Inferior parietal cortex (tissue), 1 donor: ENCODE data around the gene DNAH1.

Source experiments
- DNase-seq: peaks from one replicate; pipeline ENCODE4 v3.0.0-alpha.2; 2016; ENCODE audit errors: extremely low spot score

The DNAH1 gene

DNA sequence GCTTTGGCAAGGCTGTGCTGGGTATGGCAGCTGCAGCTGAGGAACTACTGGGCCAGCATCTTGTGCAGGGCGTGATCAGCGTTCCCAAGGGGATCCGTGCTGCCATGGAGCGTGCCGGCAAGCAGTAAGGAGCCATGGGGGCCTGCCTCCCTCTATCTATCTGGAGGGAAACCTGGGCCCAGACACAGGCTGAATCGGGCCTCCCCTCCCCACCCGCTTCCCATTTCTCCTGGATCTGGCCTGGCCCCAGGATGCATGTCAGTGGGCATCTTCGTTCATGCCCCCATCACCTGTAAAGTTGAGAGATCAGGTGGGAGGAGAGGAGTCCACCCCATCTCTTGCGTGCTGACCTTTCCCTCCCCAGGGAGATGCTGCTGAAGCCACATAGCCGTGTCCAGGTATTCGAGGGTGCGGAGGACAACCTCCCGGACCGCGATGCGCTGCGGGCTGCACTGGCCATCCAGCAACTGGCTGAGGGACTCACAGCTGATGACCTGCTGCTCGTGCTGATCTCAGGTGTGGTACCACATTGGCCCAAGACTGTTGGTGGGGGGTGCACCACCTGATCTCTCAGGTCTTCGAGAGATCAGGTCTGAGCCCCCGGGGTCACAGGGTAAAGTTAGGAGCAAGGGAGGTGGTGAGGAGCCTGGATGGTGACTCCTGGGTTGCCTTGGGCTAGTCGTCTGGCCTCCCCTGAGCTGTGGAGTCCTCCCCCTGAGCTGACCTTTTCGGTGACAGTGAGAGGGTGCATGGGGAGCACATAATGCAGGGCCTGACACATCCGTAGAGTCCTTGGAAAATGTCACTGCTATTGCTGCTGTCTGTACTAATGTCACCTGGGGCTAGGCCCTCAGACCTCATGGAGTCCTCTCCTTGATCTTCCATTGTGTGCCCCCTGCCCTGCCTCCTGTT is 25.3 kb upstream of the DNAH1 start:
- no peak for DNase-seq

GRCh38 chr3:52291508-52292181 is 24.5 kb upstream of the DNAH1 start:
- no peak for DNase-seq

DNA sequence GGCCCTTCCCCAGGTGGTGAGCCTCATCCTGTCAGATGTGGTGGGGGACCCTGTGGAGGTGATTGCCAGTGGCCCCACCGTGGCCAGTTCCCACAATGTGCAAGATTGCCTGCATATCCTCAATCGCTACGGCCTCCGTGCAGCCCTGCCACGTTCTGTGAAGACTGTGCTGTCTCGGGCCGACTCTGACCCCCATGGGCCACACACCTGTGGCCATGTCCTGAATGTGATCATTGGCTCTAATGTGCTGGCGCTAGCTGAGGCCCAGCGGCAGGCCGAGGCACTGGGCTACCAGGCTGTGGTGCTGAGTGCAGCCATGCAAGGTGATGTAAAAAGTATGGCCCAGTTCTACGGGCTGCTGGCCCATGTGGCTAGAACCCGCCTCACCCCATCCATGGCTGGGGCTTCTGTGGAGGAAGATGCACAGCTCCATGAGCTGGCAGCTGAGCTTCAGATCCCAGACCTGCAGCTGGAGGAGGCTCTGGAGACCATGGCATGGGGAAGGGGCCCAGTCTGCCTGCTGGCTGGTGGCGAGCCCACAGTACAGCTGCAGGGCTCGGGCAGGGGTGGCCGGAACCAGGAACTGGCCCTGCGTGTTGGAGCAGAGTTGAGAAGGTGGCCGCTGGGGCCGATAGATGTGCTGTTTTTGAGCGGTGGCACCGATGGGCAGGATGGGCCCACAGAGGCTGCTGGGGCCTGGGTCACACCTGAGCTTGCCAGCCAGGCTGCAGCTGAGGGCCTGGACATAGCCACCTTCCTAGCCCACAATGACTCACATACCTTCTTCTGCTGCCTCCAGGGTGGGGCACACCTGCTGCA is 23.7 kb upstream of the DNAH1 start:
- no peak for DNase-seq

DNA sequence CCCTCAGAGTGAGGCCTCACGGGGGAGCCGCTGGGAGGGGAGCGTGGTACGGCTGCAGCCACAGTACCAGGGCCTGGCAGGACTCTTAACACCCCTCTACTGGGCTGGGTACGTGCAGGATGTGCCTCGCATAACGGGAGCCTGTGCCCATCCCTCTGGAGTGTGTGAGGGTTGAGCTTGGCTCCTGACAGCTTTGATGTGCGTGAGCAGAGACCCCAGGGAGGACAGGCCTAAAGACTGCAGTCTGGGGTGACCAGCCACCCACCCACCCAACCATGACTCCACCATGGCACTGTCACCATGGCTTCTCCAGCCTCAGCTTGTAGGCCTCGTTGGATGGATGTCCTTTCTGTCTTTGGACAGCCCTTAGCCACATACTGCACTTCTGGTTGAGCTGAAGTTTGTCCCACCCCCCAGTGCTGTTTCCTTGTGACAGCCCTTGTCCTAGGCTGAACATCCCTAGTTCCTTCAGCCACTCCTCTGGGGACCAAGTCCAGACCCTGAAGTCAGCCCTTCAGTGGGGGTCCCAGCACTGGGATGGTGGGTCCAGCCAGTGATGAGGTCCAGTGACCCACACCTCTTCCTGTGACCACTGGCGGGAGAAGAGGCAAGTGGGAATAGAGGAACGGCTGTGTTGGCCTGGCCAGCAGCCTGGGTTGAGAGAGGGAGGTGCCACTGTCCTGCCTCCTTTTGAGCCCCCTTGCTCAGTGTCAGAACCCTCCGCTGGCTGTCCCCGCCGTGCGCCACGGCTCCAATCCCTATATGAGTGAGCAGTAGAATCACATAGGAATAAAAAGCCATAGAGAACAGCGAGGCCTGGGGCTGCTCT is 22.4 kb upstream of the DNAH1 start:
- no peak for DNase-seq

- no peak for DNase-seq
Measured at GRCh38 chr3:52294320-52295150, 21.6 kb upstream of the DNAH1 start.

DNA sequence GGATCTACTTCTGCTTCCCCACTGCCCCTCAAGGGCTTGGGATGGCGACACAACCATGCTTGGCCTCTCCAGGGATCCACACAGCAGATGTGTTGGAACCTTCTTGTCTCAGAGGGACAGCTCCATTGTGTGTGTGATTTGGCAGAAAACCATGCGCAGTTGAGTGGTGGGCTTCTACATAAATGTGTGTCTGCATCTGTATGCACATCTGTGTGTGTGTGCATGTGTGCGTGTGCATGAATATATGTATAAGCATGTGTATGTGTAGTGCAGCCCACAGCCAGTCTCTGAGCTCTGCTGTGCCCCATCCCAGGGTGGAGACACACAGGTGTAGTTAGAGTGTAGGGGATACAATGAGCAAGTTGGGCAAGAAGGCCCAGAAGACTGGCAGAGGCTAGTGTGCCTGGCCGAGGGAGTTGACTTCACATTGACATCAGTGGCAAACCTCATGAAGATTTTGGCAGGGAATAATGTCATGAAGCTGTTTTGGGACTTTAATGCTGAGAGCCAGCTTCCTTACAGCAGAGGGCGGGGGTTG is 20.4 kb upstream of the DNAH1 start:
- DNase-seq = no peak

- DNase-seq = no peak
Measured at GRCh38 chr3:52297242-52298148, 18.6 kb upstream of the DNAH1 start.

DNA sequence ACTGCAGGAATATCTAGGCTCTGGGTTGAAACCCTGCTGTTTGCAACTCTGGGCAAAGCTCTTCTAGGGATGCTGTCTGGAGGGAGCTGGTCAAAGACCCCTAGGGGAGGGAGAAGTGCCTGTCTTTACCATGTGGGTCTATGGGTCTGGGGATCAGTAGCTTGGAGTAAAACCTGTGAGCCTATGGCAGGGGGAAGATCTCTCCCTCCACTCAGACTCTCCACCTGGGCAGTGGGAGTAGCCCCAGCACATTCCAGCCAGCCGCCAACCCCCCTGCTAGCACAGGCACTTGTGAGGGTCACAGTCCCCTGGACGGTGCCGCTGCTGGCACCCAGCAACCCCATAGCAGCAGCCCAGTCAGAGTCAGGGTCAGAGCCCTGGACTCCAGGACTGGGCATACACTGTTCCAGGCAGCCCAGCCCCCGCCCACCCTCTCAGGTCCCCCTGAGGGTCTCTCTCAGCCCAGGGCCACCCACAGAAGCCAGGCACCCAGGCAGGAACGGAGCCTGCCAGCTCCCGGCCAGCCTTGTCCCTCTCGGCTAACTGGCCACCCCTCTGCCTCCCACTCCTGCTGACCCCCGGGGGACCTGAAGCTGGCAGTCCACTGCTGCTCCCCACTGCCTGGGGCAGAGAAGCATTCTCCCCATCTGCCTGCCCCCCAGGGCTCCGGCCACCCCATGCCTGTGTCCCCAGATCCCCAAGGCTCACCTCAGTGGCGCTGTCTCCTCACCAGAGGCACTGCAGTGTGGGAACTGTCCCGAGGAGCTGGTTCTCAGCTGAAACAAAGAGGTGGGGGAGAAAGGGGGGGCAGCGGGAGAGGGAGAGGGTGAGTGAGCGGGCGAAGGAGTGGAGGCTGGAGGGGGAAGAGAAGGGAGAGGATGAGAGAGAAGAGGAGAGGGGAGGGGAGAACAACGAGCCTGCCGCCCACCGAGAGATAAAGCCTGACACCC is 17.7 kb upstream of the DNAH1 start:
- DNase-seq = no peak

GRCh38 chr3:52299247-52299878 is 16.8 kb upstream of the DNAH1 start:
- DNase-seq = no peak

GRCh38 chr3:52299879-52300611 is 16.1 kb upstream of the DNAH1 start:
- no peak for DNase-seq

DNA sequence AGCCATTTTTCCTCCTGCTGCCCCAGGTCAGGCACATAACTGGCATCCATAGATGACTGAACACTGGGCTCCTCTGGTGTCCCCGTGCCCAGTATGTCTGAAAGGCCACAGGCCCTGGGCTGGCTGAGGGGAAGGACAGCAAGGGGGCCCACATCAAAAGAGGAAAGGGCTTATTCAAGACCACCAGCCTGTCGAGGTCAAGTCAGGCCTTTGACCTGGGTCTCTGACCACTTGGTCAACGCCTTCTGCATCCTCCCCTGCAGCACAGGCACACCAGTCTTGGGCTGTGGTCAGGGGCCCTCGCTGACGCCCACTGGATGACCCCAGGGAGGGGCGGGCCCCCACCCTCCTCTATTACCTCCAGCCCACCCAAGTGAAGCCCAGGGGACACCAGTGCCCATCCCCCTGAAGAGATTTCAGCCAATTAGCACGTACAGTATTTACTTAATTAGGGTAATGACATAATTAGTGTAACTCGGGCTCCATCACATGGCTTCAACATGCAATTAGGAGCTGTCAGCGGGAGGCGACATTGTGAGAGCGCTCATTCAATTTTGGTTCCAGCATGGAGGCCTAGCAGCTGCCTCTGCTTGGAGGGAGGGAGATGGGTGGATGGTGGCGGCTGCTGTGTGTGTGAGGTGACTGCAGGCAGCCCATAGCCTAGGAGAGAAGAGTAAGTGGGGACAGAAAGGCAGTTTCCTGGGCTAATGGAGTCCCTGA is 13.5 kb upstream of the DNAH1 start:
- DNase-seq = no peak

DNA sequence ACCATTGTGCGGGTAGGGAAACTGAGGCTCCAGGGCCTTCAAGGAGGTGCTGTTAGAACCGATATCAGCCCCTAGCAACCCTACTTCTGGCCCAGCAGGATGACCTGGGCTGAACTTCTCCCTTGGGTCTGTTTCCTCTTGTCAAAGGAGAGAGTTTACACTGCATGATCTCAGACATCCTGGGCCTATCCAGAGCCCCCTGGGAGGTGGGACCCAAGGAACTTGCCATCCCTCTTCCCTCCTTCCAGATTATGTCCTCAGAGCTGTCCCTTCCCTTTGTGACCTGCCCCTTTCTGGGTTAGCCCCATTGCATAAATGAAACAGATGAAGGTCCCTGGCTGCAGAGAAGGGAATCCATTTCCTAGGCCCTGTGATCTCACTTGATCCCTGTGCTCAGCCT is 12.3 kb upstream of the DNAH1 start:
- DNase-seq = no peak

DNA sequence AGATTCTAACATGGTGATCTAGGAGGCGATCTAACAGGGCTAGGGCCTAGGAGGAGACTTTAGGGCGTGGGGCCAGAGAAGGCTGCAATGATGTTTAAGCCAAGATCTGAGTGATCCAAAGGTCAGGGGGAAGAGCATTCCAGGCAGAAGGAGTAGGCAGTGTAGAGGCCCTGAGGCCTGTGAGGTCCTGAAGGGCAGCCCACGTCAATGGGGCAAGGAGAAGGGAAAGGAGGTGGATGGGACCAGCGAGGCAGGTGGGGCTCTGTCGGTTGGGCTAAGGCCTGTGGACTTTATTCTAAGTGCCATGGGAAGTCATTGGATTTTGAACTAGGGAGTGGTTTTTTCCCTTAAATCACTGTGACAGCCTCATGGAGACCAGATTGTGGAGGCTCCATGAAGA is 10.2 kb upstream of the DNAH1 start:
- no peak for DNase-seq

- DNase-seq = no peak
Measured at GRCh38 chr3:52306978-52307377, 9.1 kb upstream of the DNAH1 start.

- no peak for DNase-seq
Measured at GRCh38 chr3:52308308-52308707, 7.8 kb upstream of the DNAH1 start.
